Raji (cell line): ENCODE measurements around the gene EBF3.

ENCODE experiments used
- POLR2A ChIP-seq: IDR thresholded peaks from 2 replicates; pipeline ENCODE4 v1.6.1; 2011; ENCODE audit warnings: low read depth, low read length, control low read depth; ENCODE audit not compliant: insufficient read depth

The EBF3 gene

DNA sequence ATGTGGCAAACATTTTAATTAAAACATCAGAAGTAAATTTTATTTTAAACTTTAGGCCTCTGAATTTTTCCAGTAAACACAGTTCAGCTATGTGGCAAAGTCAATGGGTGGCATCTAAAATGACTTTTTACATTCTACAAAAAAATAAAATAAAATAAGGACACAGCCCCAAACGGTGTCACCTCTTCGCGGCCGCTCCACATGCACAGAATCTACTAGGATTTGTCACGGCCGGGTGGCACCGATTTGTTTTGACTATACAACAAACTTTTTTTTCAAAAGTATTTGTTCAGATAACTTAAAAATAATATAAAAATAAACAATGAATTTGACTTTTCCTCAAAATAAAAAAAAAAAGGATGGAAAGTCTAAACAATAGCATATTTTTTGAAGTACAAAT lies 127.8 kb downstream of the EBF3 start:
- no peak for TF ChIP-seq POLR2A

DNA sequence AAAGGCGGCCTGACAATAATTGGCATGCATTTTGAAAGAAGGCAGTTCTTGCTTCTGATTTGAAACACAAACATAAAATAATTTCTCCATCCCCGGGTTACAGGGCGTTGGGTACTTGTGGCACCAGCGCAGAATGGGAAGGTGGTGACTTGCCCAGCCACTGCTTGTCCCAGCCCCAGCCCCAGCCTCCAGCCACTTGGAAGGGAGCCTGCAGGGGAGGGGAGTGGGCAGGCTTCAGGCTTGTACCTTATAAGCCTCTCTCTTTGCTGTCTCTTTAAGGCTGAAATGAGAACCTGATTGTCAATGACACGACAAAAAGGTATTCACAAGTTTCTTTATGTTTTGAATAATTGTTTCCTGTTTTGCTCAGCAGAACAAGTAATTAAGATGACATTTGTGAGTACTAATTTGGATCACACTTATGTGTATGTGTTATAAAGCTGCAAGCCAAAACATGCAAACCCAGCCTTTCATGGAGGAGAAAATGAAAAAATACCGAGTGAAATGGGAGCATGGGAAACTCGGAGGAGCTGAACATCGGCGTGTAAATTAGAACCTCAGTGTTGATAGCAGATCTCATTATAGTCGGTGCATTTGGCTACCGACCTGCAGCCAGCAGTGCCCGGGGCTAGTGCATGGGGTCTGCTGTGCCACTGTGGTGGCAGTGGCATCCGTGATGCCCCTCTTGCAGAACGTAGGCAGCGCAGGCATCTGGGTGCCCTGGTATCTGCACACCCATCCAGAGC lies 129.9 kb downstream of the EBF3 start:
- TF ChIP-seq POLR2A, result no peak

DNA sequence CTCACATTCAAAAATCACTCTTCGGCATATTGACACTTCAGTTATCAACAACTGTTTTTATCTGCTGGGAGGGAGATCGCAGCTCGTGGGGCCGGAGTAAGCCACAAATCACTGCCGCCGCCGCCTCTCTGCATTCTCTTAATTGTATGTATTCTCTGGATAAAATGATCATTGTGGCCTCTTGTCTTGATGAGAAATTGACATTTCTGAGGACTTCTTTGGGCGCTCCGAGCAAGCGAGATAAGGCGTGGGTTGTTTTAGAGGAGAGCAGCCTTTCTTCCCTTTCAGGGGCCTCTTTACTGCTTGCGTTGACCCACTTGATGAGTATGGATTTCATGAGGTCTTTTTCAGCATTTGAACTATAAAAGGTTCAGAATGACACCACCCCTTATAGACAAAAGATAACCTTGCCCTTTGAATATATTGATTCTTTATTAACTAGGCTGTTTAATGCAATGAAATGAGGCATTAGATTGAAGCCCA lies 130.6 kb downstream of the EBF3 start:
- TF ChIP-seq POLR2A, result no peak

DNA sequence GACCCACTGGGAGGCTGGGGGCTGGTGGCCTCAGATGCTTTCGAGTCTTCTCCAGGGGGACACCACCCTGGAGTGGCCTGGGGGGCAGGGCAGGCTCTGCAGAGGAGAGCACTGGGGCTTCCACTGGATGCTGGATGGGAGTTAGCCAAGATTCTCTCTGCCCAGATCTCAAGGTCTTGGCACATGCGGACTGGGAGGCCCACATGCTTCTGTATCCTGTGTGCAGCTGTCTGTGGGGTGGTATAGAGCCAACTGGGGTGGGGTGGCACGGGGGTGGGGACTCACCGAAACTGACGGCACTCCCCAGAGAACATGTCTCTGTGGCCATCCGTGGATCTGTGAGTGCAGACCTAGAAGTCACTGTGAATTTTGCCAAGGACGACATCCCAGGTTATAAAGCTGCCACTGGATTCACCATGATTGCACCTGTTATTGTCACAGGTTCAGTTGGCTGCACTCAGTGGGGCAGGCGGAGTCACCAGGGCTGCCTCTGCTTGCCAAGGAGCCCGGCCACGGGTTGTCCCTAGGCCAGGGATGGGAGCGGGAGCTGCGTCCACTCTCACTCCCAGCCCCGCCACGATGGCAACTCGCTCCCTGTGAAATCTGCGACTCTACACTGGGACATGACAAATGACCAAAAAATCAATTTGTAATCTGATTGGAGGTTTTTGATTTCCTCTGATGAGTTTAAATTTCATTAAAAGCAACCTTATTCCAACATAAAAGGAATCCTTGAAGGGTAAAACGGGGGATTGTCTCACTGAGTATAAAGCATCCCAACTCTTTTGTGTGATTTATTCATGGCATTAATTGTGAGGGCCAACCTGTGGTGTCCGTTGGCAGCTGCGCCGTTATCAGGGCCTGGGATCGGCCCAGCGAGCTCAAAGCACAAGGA lies 131.3 kb downstream of the EBF3 start:
- TF ChIP-seq POLR2A, result no peak

DNA sequence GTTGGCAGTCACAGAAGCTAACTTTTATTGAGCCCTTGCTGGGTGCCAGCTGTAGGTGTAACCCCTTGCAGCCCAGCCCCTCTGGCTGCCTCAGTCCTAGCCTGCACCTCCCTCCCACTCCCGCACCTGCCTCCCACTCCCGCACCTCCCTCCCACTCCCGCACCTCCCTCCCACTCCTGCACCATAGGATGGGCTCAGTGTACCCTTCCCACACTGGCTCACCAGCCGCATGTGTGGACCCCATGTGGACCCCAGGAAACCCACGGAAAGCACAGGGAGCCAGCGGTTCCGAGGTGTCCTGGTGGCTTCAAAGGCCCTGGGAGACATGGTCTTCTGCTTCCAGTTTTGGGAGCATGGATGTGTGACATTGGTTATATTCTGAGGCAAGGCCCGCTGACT lies 132.9 kb downstream of the EBF3 start:
- TF ChIP-seq POLR2A, result no peak

DNA sequence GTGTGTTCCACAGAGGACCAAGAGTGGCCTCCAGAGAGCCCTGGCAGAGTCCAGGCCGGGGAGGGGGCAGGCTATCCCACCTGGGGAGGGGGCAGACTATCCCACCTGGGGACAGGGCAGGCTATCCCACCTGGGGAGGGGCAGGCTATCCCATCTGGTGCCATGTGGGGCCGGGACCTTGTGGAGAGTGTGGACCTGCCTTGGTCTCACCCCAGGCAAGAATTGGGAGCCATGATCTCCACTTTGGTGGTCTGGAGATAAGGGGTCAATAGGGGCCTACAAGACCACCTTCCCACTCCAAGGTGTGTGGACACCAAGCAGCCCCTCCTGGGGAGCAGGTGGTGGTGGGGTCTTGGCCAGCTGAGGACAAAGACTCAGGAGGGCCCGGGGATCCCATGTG lies 138.2 kb downstream of the EBF3 start:
- TF ChIP-seq POLR2A, result no peak

DNA sequence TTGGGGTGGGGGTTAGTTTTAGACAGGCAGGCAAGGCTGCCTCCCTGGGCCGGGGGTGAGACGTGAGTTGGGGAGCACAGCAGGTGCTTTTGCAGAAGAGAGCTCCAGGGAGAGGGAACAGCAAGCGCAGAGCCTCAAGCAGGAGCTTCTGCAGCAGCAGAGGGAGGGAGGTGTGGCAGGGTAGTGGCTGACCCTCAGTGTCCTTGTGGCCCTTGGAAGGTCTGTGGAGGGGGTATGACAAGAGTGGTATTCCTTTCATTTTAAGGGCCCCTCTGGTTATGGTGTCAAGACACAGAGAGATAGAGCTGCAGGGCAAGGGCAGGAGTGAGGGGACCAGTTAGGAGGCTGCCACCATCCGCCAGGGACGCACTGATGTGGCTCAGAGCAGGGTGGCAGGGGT lies 138.9 kb downstream of the EBF3 start:
- TF ChIP-seq POLR2A, result no peak

DNA sequence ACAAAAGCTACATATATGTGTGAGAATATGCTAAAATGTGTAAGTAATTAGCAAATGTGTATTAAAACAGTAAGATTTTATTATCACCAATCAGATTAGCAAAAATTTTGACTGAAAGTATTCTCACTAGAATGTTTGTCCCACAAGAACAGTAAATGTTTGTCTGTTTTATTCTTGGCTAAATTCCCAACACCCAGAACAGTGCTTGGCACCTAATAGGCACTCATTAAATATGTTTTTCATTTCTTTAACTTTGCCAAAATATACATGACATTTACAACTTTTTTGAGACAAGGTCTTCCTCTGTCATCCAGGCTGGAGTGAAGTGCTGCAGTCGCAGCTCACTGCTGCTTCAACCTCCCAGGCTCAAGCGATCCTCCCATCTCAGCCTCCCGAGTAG lies 143.6 kb downstream of the EBF3 start:
- TF ChIP-seq POLR2A, result no peak

DNA sequence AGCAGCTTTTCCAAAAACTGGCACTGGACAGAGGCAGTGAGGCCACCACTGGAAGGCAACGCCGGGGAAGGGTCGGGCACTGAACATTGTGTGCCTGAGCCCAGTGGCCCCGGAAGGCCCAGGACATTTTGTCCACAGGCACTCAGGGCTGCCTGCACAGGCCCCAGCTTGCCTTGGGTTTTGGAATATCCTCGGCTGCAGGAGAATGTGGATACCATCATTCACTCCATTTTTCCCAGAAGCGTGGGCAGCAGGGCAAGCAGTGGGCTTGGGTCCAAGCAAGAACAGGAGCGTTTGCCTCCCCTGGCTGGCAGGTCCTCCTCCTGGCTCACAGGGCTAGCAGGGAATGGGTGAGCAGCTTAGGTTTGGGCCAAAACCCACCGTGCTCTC lies 147.4 kb downstream of the EBF3 start:
- TF ChIP-seq POLR2A, result no peak

DNA sequence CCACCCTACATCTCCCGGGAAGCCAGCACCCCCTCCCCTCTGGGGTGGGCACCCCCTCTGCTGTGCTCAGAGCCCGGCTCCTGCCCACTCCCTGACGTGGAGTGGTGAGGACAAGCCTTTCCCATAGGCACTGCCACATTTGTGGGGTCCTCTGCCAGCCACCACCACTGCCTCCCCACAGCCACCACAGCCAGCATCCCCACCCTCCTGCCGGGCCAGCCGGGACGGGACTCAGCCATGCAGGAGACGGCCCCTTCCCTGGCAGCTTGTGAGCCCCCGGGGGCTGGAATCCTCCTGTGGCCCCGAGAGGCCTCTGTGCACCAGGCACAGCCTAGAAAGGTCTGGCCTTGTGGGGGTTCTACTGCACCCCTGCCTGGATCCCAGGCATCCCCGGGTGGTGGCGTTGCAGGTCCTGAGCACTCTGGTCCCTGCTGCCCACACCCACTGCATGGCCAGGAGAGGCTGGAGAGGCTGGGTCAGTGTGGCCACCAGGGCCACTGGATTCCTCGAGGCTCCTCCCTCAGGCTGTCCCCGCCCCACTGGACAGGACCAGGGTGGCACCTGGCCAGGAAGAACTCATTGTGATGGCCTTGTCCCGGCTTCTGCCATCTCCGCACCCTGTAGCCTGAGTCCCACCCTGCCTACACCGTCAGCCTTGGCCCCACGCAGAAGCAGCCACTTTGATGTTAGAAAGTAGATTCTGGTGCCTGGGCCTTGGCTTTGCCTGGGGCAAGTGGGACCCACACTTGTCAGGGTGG lies 148.0 kb downstream of the EBF3 start:
- no peak for TF ChIP-seq POLR2A

DNA sequence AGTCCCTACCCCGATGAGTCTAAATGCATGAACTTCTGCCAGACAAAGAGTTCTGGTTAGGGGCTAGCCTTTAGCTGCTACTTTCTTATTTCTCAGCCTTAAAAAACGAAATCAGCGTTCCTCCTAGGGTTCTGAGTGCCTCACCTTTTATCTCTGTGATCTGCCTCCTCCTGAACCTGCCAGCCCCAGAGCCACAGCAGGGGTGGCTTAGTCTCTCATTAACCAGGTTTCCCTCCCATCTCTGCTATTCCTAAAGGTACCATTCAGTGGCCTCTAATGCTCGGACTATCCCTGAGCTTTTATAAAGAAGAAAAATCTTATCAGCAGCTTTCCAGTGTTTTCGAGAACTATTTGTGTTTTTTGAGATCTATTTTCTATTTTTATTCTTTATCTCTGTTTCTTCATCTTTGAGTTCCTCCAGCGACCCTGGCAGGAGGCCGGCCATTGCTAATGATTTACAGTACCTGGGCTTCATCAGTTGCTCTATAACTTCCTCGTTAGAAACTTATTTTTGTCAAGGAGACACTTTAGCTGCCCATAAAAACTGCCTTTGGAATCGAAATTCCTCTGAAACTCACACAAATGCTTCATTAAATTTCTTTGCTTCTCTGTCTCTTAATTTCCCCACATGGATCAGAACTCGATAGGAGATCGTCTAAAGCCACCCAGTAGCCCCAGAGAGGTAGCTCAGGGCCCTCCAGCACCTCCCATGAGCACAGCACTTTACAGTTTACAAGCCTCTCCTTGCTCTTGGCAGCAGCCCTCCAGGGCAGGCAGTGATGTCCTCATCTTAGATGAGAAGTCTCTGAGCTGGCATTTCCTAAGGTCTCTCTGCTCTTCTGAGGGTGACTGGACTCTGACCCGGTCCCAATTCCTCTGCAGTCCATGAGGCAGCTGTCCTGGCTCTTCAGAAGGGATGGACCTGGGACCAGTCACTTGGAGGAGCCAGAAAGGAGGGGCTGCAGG lies 149.1 kb downstream of the EBF3 start:
- TF ChIP-seq POLR2A, result no peak

DNA sequence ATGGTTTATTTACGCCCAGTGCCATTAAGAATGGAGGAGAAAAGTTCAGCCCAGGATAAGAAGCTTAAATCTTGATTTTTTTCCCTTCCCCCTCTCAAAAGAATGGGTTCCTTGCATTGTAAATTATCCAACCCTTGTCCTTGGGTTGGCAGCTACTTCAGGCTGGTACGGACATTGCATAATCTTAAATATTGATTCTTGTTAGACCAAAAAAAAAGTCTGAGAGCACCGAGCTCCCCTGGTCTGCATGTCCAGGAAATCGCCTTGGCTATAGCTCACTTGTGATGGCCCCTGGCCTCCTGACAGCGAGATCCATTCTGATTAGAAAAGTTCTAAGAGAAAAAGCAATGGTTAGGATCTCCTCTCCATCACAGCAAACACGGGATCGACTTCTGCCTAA lies 151.7 kb downstream of the EBF3 start:
- TF ChIP-seq POLR2A, result no peak

DNA sequence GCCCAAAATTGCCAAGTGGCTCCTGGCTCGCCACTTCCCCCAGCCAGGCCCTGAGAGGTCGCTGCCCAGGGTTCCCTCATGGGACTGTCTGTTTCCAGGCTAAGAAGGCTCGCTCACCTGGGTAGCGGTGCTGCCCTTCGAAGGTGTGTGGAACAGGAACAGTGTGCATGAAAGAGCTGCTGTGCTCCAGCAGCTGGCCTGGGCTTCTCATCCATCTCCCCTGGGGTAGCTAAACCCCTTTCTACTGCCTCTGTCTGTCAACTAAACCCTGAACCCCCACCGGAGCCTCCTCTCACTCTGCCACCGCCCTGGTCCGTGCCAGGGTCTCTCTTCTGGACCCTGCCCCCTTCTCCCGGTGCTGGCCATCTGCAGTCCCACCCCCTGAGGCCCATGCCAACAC lies 152.9 kb downstream of the EBF3 start:
- no peak for TF ChIP-seq POLR2A

DNA sequence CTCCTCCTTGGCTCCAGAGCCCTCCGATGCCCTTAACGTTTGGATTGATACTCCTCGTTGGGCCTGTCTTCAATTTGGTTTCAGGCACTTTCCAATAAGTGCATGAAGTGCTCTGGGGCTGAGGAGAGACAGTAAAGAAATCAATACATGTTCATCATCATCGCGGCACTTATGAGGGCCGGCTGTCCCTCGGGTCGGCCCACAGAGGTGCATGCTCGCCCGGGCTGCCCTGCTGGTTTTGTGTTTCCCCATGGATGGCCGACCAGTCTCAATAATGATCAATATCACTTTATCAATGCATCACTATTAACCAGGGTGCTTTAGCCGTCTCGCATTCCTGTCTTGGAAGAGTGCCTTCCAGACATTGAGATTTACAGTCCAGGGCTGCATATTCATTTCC lies 154.2 kb downstream of the EBF3 start:
- TF ChIP-seq POLR2A, result no peak
